GM12878 (cell line): ENCODE results near the gene NAP1L4. TPM values are rescaled to one million over a fixed set of nuclear protein-coding genes. Genes with fewer than 3 reads are reported as not detected.

Source experiments
- BRCA1 ChIP-seq: IDR thresholded peaks from 2 replicates; pipeline ENCODE4 v1.6.1; 2011; ENCODE audit warnings: low read depth, low read length, improper control_type of control experiment
- FOXM1 ChIP-seq: IDR thresholded peaks from 2 replicates; pipeline ENCODE4 v1.6.1; 2012; ENCODE audit warnings: low read depth, mild to moderate bottlenecking, inconsistent platforms, low read length, moderate library complexity
- HDGF ChIP-seq: fragments of 450-650 bp; IDR thresholded peaks from 2 replicates; pipeline ENCODE4 v1.6.1; 2016; ENCODE audit warnings: antibody characterized with exemption
- IKZF1 ChIP-seq: fragments of 450-650 bp; conservative IDR thresholded peaks from 2 replicates; pipeline ENCODE4 v1.6.1; 2017; ENCODE audit warnings: antibody characterized with exemption, mild to moderate bottlenecking
- MXI1 ChIP-seq: fragments of 150-350 bp; IDR thresholded peaks from 2 replicates; pipeline ENCODE4 v1.6.1; 2011; ENCODE audit warnings: low read depth, mild to moderate bottlenecking, inconsistent platforms, low read length, improper control_type of control experiment
- REST ChIP-seq: IDR thresholded peaks from 2 replicates; pipeline ENCODE4 v1.6.1; 2012; ENCODE audit warnings: mild to moderate bottlenecking, low read depth, low read length
- SKIL ChIP-seq: fragments of 450-650 bp; IDR thresholded peaks from 2 replicates; pipeline ENCODE4 v1.6.1; 2017; ENCODE audit warnings: mild to moderate bottlenecking, low read depth, inconsistent platforms; ENCODE audit not compliant: poor library complexity, severe bottlenecking
- polyA plus RNA-seq, 11 experiments: library from polyadenylated mRNA; depleted of rRNA in 4 of 11; unstranded in 6 of 11; stranded (reverse) in 5 of 11; fragments of >200 nt; fragmentation: Nextera tagmentation in 4 of 11; fragmentation: Illumina TruSeq in 1 of 11; extraction: Ambion mirVana in 4 of 11; extraction: Trizol in 1 of 11; gene quantifications; 1 replicate in 1 of 11; 2 replicates in 10 of 11; pipeline versions ENCODE4 v1.2.1 to v1.2.3, GENCODE V29; 2011 to 2016; ENCODE audit warnings: inconsistent platforms in 2 of 11, missing spikeins in 2 of 11, low read depth in 1 of 11
- total RNA-seq, 4 experiments: library from RNA; depleted of rRNA in 3 of 4; stranded (reverse); fragments of >200 nt in 3 of 4; fragmentation: Illumina TruSeq in 1 of 4; extraction: Trizol in 1 of 4; gene quantifications; 2 replicates each; pipeline versions ENCODE4 v1.2.1 to v1.2.3, GENCODE V29; 2013 to 2021
- TF ChIP-seq, protein P1 (sequence below): IDR thresholded peaks from 2 replicates; pipeline ENCODE4 v1.6.1; 2011; ENCODE audit warnings: low read depth, mild to moderate bottlenecking, low read length, moderate library complexity, borderline replicate concordance; ENCODE audit errors: extremely low read depth

NAP1L4 gene
- total and polyA plus RNA-seq, 10 of the 15 experiments (the other 5 are each of a cell fraction or from before 2014, with no cell fraction given), result 24.8 to 198 (median 114) TPM

- TF ChIP-seq SKIL (no peak), HDGF (no peak), MXI1 (no peak), FOXM1 (no peak), IKZF1 (no peak), REST (no peak), BRCA1 (no peak)
- TF ChIP-seq, protein P1, sequence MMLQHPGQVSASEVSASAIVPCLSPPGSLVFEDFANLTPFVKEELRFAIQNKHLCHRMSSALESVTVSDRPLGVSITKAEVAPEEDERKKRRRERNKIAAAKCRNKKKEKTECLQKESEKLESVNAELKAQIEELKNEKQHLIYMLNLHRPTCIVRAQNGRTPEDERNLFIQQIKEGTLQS, result no peak
Observed at GRCh38 chr11:2927851-2928604, 64.1 kb downstream of the NAP1L4 start (continued).
